KOPT-K1 (cell line): ENCODE data around the gene NFASC.

Source experiments
- H3K27ac ChIP-seq: fragments of 200-600 bp; sonication (generic); 2 replicates; pipeline ENCODE4 v1.5.1; 2016; ENCODE audit warnings: antibody characterized with exemption, mild to moderate bottlenecking, low read depth, low read length; ENCODE audit not compliant: poor library complexity, severe bottlenecking
- H3K36me3 ChIP-seq: fragments of 200-600 bp; sonication (generic); 2 replicates; pipeline ENCODE4 v1.5.1; 2017; ENCODE audit warnings: antibody characterized with exemption, mild to moderate bottlenecking, low read length, moderate library complexity; ENCODE audit not compliant: insufficient read depth
- H3K9me3 ChIP-seq: fragments of 200-600 bp; sonication (generic); 2 replicates; pipeline ENCODE4 v1.5.1; 2017; ENCODE audit warnings: antibody characterized with exemption, low read length, mild to moderate bottlenecking; ENCODE audit not compliant: insufficient read depth, poor library complexity, severe bottlenecking

Gene NFASC

DNA sequence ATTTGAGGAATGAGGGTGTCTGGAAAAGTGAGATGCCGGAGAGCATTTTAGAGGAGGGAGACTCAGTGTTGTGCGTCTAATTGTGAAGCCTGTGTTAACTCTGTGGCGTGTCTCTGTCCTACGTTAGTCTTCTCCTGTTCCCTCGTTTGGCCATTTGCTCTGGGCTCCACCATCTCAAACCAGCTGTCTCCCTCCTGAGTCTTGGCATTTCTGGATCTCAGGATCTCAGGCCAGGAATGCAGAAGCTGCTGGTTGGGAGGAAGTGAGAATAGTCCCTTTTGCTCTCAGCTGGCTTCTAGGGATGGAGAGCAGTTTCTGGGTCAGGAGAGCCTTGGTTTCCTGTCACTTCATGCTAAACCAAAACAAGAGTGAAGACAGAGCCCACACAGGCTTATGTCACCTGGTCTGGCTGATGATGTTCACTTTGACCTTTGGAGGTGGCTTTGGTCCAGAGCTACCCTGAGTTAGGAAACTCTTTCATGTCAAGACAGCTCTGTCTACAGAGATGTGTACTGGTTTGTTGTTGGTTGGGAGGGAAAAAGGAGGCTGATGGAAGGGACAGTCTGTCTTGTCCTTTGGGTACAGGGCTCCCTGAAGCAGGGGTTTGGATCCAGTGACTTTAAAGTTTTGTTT, 859 bp downstream of the NFASC start:
- H3K9me3 ChIP-seq, result no peaks in the 10 kb centered on the region
- no peak overlapping the region for H3K27ac ChIP-seq
- H3K36me3 ChIP-seq, result no peaks in the 10 kb centered on the region

DNA sequence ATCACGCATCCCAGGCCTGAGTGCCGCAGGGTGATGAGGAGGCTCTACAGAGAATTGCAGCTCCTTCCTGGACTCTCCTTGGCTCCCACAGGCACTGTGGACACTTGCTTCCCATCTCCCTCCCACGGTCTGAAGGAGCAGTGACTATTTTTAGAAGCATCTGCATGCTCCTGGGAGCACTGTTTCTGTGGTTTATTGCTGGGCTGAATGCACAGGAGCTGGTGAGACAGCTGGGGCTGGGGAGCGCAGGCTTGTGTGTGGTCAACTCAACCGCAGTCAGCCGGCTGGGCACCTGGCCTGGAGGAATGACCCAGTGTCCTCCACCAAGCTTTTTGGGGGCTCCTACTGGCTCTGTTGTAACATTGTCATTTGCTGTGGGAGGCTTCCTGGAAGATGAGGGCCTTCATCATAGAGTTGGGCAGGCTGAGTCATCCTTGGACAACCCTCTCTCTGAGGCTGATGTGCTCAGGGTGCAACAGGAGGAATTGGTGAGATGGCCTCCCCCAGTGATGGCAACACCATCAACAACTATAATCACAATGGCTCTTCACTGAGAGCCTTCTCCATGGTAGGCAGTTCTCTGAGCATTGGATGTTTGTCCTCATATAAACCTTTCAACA, 1.7 kb downstream of the NFASC start:
- Histone ChIP-seq H3K9me3 (no peaks in the 10 kb centered on the region), H3K27ac (no peak overlapping the region), H3K36me3 (no peaks in the 10 kb centered on the region)

DNA sequence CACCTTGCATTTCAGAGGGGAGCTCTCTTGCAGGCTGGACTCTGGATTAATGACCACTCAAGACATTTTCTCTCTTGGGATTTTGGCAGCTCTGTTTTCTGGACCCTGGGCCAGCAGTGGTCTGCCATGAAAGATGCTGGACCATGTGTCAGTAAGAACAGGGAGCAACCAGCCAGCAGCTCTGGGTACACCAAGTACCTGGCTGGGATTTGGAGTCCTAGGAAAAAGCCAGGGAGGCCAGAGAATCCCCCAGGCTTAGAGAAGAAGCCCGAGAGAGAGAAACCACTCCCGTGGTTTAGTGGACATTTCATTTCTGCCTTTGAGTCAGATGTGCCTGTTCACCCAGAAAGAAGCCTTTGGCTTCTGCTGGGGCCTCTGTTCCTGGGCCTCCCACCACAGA, 2.5 kb downstream of the NFASC start:
- Histone ChIP-seq H3K9me3 (no peaks in the 10 kb centered on the region), H3K36me3 (no peaks in the 10 kb centered on the region), H3K27ac (no peak overlapping the region)

DNA sequence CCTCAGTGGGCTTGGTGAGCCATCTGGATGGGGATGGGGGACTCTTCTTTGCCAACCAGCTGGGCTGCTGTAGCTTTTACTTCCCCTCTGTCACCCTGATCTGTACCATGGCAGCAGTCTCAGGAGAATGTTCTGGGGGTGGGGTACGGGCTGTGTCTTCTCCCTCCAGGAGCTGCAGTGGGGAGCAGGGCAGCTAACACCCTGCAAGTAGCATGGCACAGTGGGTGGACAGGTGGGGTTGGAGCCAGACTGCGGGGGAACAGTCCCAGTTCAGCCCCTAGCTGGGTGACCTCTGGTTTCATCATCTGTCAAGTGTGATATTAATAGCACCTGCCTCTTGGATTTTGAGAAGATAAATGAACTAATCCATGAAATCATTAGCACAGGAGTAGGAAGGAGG, 3.1 kb downstream of the NFASC start:
- H3K36me3 ChIP-seq, result no peaks in the 10 kb centered on the region
- no peak overlapping the region for H3K27ac ChIP-seq
- no peaks in the 10 kb centered on the region for H3K9me3 ChIP-seq

DNA sequence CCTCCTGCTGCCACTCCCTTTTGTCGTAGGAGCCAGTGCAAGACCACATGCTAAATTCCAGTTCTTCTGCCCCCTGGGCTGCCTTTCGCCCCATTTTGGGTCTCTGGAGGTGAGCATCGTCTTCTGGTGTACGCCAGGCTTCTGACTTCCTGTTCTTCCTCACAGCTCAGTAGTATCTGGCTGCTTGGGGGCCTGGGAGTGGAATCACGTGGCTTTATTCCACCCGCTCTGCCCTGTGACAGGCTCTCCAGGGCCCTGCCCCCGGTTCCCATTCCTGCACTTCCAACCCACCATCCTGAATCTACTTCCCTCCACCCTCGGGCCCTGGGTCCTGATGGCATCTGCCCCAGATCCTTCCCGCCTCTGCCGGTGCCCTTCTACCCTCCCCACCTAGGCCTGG, 3.6 kb downstream of the NFASC start:
- Histone ChIP-seq H3K27ac (no peak overlapping the region), H3K9me3 (no peaks in the 10 kb centered on the region), H3K36me3 (no peaks in the 10 kb centered on the region)

DNA sequence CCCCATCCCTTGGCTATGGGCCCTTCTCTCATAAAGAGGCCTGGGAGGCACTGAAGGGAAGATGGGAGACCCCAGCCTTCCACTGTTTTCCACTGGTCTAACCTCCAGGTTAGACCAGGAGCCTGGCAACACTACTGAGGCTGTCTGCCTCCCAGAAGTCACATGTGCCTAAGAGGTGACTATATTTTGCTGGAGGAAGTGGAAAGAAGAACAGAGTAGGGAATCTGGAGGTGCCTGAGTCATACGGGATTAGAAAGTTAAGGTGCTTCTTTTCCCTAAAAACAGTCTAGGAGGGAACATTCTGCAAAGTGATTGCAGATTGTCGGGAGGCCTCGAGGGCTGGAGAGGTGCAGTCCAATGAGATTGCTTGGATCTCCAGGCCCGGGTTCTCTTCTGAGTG, 4.6 kb downstream of the NFASC start:
- no peaks in the 10 kb centered on the region for H3K36me3 ChIP-seq
- H3K27ac ChIP-seq, result no peak overlapping the region
- H3K9me3 ChIP-seq, result no peaks in the 10 kb centered on the region

DNA sequence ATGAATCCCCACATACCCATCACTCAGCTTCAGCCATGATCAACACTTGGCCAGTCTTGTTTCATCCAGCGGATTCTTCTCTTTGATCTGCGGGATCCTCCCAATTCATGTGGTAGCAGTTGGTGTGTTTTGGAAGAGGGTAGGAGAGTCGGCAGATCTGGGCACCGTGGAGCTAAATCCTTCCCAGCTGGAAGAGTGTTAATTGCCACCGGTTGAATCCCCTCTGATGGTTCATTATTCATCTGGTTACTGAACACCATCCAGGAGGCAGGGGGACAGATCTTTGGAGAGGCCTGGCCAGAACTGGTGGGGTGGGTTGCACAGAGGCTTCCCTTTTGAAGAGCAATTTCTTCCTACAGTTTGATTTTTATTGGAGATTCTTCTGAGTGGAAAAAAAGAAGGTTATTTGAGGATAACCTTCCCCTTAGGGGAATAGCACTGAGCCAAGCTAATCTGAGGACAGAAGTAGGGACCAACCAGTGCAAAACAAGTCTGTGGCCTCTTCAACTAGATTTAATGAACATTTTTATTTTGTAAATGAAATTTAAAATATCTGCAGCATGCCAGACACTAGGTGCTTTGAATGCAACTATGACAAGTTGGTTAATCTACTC, 8.1 kb downstream of the NFASC start:
- H3K9me3 ChIP-seq, result no peaks in the 10 kb centered on the region
- no peaks in the 10 kb centered on the region for H3K36me3 ChIP-seq
- no peak overlapping the region for H3K27ac ChIP-seq

DNA sequence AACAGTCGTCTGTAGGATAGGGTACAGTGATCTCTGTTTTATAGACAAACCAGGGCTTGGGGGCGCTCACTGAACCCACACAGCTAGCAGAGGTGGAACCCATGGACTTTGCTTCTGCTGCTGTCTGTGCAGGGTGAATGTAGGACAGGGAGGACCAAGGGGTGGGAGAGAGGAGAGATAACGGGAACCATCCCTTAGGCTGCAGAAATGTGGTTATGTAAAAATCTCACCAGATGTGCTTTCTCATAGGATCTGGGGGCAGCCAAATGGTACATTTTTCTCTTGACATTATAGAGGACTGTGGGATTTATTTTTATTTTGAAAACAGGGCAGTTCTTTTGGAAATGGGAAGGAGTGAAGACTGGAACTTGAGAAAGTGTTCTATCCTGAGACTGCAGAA, 8.7 kb downstream of the NFASC start:
- Histone ChIP-seq H3K9me3 (no peaks in the 10 kb centered on the region), H3K36me3 (no peaks in the 10 kb centered on the region), H3K27ac (no peak overlapping the region)

DNA sequence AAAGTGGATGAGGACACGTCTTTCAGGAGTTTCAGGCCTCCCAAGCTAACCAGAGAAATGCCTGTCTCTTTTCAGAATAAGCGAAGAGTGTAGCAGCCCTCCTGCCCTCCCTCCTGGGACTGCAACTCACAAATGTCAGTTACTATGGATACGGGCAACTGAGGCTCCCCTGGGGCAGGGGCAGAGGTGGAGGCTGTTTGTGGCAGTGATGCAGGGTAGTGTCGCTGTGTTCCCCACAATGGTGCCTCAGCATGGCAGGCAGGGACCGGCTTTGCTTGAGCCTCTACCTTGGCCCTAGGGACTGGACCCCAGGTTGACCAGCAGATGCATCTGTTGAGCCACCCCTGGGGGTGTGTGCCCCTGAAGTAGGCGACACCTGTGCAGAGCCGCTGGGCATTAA, 10.2 kb downstream of the NFASC start:
- Histone ChIP-seq H3K27ac (no peak overlapping the region), H3K9me3 (no peaks in the 10 kb centered on the region), H3K36me3 (no peaks in the 10 kb centered on the region)

DNA sequence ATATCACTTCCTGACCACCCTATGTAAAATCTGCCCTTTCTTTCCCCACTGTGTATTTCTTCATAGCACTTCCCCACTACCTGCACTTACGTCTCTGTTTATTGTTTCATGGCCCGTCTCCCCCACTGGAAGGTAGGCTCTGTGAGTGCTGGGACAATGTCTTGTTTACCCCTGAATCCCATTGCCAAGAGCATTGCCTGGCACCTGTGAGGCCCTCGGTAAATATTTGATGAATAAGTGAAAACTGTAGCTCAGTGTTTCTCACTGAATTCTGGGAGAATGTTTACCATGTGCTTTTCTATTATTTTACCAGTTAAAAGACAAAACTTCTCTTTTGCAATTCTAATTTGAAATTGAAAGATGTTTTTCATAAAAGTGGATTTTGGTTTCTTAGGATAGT, 11.8 kb downstream of the NFASC start:
- no peak overlapping the region for H3K27ac ChIP-seq
- no peaks in the 10 kb centered on the region for H3K9me3 ChIP-seq
- H3K36me3 ChIP-seq, result no peaks in the 10 kb centered on the region

DNA sequence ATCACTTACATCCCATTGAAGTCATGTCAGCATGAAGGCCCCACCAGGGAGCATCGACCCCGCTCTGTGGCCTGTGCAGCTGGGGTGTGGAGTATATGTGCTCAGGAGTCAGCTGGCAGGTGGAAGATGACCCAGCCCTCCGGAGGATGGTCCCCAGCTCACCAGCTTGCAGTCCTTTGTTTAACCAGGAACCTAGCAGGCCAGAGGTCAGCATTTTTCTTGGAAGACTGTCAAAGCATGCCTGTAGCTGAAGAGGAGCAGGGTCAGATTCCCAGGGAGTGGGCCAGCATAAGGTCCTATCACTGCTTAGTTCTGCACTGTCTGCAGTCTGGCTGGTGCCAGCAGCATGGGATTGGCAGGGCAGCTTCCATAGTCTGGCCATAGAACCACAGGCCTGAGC, 12.7 kb downstream of the NFASC start:
- H3K36me3 ChIP-seq, result no peaks in the 10 kb centered on the region
- no peak overlapping the region for H3K27ac ChIP-seq
- H3K9me3 ChIP-seq, result no peaks in the 10 kb centered on the region

DNA sequence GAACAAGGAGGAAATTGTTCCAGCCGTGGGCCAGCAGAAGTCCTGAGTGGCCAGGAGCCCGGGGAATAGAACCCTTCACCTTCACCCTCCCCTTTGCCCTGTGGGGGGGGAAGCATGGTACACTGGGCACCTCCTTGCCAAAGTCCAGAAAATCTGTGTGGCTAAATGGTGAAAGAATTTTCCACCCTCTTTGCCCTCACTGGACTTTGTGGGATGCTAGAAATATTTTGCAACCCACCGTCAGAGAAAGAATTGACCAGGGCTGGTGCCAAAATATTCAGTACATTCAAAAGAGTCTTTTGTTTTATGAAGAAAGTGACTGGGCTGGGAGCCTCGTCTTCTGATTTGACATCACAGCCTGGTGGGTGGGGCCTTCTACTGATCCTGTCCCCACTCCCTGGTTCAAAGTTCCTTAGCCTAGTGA, 14.6 kb downstream of the NFASC start:
- no peaks in the 10 kb centered on the region for H3K9me3 ChIP-seq
- no peak overlapping the region for H3K27ac ChIP-seq
- H3K36me3 ChIP-seq, result no peaks in the 10 kb centered on the region

DNA sequence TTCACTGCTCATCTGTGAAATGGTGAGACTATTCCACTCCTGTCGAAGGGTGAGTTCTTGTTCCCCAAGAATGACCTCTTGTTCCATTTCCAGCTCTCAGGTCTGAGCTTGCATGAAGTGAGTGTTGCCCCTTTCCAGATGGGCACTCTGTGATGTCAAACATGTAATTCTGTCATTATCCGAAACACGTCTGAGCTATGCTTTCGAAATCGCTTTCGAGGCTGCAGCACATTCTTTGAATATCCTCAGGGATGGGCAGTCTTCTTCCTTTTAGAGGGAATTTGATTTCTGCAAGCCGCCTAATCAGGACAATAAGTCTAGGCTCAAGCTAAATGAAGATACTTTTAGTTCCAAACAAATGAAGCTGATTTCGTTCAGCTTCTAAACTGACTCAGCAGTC, 15.1 kb downstream of the NFASC start:
- Histone ChIP-seq H3K9me3 (no peaks in the 10 kb centered on the region), H3K27ac (no peak overlapping the region), H3K36me3 (no peaks in the 10 kb centered on the region)

DNA sequence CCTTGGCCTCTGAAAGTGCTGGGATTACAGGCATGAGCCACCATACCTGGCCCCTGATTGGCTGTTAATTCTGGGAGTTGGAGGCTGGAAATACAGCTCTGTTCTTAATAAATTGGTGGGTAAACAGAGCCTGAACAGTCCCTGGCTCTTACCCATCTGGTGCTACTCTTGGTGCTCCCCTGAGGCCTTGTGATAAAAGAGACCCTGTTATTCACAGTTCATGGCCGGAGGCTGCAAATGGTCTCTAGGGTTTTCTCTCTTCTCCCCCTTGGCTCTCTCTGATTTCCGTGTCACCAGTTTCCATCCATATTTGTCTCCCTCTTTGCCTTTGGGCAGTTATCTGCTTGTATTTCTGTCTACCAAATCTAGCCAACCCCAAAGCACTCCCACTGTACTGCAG, 17.2 kb downstream of the NFASC start:
- no peaks in the 10 kb centered on the region for H3K36me3 ChIP-seq
- no peaks in the 10 kb centered on the region for H3K9me3 ChIP-seq
- no peak overlapping the region for H3K27ac ChIP-seq

DNA sequence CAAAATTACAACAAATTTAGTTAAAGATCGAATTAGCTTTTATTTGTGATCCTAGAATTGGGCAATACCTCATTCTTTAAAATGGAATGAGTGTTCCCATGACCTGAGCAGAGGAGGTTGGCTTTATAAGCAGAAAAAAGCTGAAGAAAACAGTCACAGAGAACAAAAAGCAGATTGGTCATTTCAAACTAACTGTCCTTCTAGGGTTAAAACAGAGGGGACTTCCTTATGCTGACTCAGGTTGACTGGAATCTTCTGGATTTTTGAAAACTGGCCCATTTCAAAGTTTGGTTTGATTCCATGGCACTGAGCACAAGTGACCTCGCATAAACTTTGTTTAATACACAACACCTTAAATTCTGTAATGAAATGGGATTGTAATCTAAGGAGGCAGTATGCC, 17.6 kb downstream of the NFASC start:
- H3K27ac ChIP-seq, result no peak overlapping the region
- no peaks in the 10 kb centered on the region for H3K36me3 ChIP-seq
- no peaks in the 10 kb centered on the region for H3K9me3 ChIP-seq
